Progenitor cell of endocrine pancreas (in vitro differentiated cells): ENCODE measurements around the gene ITGB8. TPM values are rescaled to one million over a fixed set of nuclear protein-coding genes. Genes with fewer than 3 reads are reported as not detected.

Source experiments
- DNase-seq: peaks from one replicate; pipeline ENCODE4 v3.0.0; 2021; ENCODE audit warnings: low spot score; ENCODE audit not compliant: unreplicated experiment
- H3K27ac Mint-ChIP-seq: 2 replicates; pipeline ENCODE4 v1.8.0; 2021; ENCODE audit warnings: mild to moderate bottlenecking, moderate library complexity, mixed read lengths
- H3K27me3 Mint-ChIP-seq: 2 replicates; pipeline ENCODE4 v1.8.0; 2021; ENCODE audit warnings: mixed read lengths
- H3K36me3 Mint-ChIP-seq: 2 replicates; pipeline ENCODE4 v1.8.0; 2022; ENCODE audit warnings: mixed read lengths; ENCODE audit not compliant: insufficient read depth
- H3K4me1 Mint-ChIP-seq: 2 replicates; pipeline ENCODE4 v1.8.0; 2021; ENCODE audit warnings: low read depth, mixed read lengths
- H3K4me3 Mint-ChIP-seq: 2 replicates; pipeline ENCODE4 v1.8.0; 2021; ENCODE audit warnings: low read depth, mild to moderate bottlenecking, moderate library complexity, mixed read lengths
- H3K9me3 Mint-ChIP-seq: 2 replicates; pipeline ENCODE4 v1.8.0; 2021; ENCODE audit warnings: low read depth, mixed read lengths
- CTCF ChIP-seq: fragments of 200-600 bp; sonication (generic); IDR thresholded peaks from one replicate; pipeline ENCODE4 v1.5.0; 2021; ENCODE audit warnings: antibody characterized with exemption, mild to moderate bottlenecking; ENCODE audit not compliant: unreplicated experiment
- total RNA-seq: library from RNA; stranded (reverse); gene quantifications from 2 replicates; pipeline ENCODE4 v1.2.1, GENCODE V29; 2021

ITGB8 gene
- total RNA-seq, 1 donor from 2014 or later = 37.2 TPM

GRCh38 chr7:20454202-20454601 lies 123.5 kb downstream of the ITGB8 start:
- Mint-ChIP-seq H3K36me3 (no peaks in the 10 kb centered on the region), H3K27ac (no peak overlapping the region), H3K27me3 (no peaks in the 10 kb centered on the region), H3K9me3 (no peaks in the 10 kb centered on the region), H3K4me1 (no peaks in the 10 kb centered on the region), H3K4me3 (no peak overlapping the region)
- no peak for TF ChIP-seq CTCF
- DNase-seq = no peak

GRCh38 chr7:20456701-20457100 lies 126.0 kb downstream of the ITGB8 start:
- Mint-ChIP-seq H3K4me3 (no peak overlapping the region), H3K27ac (no peak overlapping the region), H3K9me3 (no peaks in the 10 kb centered on the region), H3K36me3 (no peaks in the 10 kb centered on the region), H3K4me1 (no peaks in the 10 kb centered on the region), H3K27me3 (no peaks in the 10 kb centered on the region)
- DNase-seq = no peak
- no peak for TF ChIP-seq CTCF

- H3K4me3 Mint-ChIP-seq = no peak overlapping the region
- no peaks in the 10 kb centered on the region for H3K27me3 Mint-ChIP-seq
- no peaks in the 10 kb centered on the region for H3K9me3 Mint-ChIP-seq
- no peak for DNase-seq
- no peak overlapping the region for H3K27ac Mint-ChIP-seq
- TF ChIP-seq CTCF = no peak
- no peaks in the 10 kb centered on the region for H3K4me1 Mint-ChIP-seq
- H3K36me3 Mint-ChIP-seq = no peaks in the 10 kb centered on the region
These were observed 127.8 kb downstream of the ITGB8 start for GRCh38 chr7:20458521-20458920.

- Mint-ChIP-seq H3K36me3 (no peaks in the 10 kb centered on the region), H3K4me1 (no peaks in the 10 kb centered on the region), H3K9me3 (no peaks in the 10 kb centered on the region), H3K27me3 (no peaks in the 10 kb centered on the region), H3K27ac (no peak overlapping the region), H3K4me3 (no peak overlapping the region)
- DNase-seq = no peak
- no peak for TF ChIP-seq CTCF
These were observed 128.7 kb downstream of the ITGB8 start for GRCh38 chr7:20459419-20459818.

- Mint-ChIP-seq H3K36me3 (no peaks in the 10 kb centered on the region), H3K9me3 (no peaks in the 10 kb centered on the region), H3K4me1 (no peaks in the 10 kb centered on the region), H3K4me3 (no peak overlapping the region), H3K27me3 (no peaks in the 10 kb centered on the region), H3K27ac (no peak overlapping the region)
- DNase-seq = no peak
- no peak for TF ChIP-seq CTCF
These were observed 134.2 kb downstream of the ITGB8 start for GRCh38 chr7:20464891-20465290.

Other genes starting within 250 kb of the ITGB8 start
- gene MACC1, start 113.5 kb upstream of the ITGB8 start, total RNA-seq = 16.1 and 21.3 TPM in 2 replicates